ENCODE measurements around the gene AFDN.

The AFDN gene

DNA sequence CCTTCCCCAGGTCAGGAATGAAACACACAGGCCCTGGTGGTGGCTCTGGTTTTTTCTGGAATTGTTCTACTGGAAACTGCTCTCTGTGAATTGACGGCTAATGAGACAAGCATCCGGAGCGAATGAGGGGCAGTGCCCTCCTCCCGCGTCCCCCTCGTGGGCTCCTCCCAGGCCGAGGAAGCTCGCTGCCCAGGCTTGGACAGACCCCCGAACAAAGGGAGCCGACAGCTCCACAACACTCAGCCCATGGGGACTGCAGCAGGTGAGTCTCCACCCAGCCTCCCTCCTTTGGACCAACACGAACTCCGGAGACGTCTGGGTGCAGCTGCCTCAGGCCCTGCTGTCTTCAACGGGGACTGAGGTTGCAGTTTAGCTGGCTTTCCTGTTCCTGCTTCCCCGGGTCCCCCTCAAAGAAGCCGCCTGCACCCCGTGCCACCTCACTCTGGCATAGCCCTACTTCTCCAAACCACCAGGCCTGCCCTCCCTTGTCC, 31.3 kb upstream of the AFDN start:
- peak; percentile 5 to 54 for DNase-seq

DNA sequence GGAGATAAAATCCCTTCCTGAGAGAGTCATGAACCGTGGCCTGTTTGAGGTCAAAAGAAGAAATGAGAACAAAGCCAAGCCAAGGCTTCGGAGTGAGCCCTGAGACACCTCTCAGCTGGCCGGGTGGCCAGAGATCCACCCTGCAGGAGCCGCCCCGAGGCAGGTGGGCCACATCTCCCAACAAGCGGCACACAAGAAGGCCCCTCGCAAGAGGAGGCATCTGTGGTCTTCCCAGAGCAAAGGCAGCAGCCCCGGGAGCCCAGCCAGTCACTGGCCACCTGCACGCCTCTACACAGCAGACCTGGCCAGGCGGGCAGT, 30.9 kb upstream of the AFDN start:
- DNase-seq, result no peak

DNA sequence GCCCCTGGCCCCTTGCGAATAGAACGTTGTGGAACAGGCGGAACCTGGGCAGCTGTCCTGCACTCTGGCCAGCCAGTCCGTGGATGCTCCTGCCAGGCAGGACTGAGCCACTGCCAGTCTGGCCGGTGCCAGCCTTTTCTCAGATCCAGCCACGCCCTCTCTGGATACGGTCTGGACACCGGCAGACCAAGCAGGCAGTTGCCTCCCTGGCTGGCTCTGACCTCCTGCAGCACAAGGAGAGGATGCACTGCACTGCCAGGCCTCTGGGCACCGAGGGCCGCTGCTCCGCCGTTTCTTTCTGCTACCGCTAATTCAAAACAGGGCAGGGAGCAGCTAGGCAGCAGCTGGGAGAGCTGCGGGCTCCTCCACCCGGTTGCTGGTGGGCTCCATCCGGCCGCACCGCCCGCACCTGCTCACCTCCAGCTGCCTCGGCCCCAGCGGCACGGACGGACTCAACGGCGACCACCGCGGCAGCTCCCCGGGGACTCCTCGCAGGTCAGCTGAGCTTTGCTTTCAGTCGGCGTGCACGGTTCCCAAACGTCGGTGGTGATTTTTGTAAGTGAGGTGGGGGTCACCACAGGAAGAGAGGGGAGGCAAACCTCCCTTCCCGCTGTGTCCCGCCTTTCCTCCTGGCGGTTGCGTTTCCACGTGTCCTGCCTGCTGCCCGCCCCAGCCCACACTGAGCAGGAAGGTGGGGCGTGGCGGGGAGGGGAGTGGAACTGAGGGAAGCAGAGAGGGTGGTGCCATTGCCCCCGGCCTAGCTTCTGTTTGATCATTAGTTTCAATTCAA, 30.3 kb upstream of the AFDN start:
- peak; percentile 20 to 62 for DNase-seq

DNA sequence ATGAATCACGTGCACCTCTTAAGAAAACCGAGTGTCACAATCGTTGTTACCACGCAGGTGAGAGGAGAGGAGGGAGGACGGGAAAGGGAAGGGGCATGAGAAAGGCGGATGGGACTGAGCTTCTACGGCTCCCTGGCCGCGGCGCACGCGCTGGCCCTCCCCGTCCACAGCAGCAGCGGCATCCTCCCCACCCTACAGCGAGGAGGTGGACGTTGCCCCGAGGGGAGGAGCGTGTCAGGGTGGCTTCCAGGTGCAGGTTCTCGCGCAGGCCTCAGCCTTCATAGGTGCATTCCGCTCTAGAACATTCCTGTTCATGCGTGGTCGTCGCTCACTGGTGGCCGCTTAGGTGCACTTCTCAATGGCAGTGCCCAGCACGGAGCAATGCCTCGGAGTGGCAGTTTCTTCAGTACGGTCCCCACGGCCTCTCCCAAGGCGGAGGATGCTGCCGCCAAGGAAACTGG, 29.7 kb upstream of the AFDN start:
- DNase-seq, result peak in 1 of 2 experiments; percentile 24

DNA sequence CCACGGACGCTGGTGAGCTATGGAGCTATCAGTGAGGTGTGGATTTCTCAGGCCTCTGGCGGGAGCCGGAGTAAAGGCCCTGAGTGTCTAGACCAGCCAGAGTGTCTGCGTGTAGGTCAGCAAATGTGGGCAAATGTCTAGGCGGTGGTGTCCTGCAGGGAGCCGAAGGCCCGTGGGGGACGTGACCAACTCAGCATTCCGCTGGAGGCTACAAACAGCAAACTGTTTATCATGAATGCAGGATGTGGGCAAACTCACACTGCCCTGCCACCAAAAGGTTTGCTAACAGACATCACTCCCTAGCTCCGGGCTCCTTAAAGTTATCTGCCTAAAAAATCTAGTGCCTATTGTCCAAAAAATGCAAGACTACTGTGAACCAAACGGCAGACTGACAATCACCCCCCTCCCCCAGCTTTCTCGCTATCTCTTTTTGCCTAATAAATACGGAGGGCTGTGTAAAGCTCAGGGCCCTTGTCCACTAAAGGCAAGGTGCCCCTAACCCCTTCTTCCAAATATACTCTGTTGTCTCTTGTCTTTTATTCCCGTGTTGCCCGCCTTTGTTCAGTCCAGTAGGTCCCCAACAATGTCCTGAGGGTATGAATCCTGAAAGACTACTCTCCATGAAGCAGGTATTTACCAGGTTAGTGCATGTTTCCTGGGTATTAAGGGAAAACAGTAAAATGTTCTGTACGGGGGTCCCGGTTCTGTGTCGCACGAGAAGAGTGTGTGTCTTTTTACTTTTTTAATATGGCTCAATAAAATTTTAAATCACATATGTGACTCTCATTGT, 29.0 kb upstream of the AFDN start:
- DNase-seq, result no peak

DNA sequence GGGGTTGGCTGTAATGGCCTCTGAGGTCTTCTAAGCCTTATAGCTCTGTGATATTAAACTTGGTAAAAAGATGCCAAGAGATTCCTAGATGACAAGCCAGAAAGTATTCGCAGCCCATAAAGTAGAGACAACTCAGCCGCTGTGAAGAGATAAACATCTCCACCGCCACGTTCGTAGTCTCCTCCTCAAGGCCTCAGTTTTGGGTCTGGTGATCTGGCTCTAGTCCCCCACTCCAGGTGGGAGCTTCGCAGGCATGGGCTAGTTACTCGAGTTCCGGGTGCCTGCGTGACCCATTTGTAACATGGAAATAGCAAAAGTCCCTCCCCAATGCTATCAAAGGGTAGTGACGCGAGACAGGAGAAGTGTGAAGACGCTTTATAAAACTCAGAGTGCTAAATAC, 28.3 kb upstream of the AFDN start:
- DNase-seq, result no peak

DNA sequence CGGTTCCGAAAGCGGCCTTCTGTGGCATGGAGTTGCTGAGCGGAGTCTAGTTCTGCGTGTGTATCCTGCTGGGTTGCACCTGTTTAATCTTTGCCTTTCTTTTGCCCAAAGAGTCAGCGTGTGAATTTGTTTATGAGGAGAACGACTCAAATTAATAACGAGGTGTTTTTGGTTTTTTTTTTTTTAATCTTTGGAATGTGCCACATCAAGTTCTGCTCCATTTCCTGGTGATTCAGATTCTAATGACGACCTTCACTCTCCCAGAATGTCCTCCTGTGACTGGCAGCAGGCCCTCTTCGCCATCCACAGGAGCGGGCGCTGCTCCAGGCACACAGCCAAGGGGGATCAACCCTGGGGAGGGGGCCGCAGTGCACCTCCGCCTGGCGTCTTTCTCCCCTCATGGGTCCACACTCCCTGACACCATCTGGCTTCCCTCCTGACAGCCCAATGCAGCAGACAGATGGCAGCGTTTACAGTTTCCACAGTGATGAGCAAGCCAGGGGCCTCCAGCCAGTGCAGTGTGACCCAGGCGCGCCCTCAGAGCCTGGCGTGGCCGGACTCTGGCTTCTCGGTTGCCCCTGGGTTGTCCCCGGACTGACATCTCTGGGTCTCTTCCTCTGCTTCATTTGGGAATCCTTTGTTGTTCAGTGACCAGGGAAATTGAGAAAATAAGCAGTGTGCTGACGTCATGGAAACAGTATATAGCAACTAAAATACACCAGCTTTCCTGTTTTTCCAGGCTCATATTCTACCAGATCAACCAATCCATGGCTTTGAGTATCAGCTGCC, 27.5 kb upstream of the AFDN start:
- DNase-seq, result no peak

DNA sequence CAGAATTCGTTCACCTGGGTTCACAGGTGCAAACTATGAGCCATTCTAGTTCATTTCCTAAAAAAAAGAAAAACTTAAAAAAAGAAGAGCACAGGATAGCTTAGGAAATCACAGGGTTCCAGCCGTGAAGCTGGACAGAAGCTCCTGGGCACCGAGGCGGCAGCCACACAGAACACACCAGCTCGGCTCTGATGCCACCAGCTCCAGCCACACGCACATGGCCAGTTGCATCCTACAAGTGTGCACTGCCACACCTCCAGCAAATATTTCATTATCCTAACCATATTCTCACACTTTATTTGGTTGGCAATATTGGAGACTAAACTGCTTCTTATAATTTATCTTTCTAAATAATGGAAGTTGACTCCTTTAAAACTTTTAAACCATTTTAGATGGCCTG, 26.2 kb upstream of the AFDN start:
- no peak for DNase-seq

DNA sequence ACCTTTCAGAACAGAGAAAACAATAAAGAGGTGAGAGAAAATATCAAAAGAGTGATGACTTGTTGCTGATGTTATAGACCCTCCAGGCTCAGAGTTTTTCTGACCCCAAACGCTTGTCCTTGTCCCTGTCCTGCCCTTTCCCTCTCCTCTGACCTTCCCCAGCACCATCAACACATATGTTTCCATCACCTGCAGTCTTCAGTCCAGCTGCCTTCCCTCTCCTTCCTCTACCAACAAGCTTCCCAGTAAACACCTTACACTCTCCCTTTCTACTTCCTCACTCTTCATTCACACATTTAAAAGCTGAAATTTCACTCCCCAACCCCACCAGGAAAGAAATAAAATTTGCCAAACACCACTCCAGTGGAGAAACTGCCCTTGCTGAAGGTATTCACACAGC, 25.4 kb upstream of the AFDN start:
- DNase-seq, result no peak

DNA sequence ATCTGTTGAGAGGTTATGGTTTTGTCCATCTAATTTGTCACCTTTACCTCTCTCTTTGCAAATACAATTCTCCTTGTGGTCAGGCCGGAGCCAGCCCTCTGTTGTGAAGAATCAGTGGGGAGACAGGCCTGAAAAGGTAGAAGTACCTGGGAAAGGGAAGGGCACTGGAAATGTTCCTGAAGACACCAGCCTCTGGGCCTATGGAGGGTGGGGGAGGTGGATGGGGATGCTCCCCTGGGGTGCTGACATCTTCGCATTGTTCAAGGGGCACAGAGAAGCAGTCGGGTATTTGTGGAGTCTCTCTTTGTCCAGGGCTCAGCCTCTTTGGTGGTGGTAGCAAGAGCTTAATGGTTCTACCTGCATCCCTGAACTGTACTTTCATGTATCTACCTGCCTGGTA, 24.4 kb upstream of the AFDN start:
- no peak for DNase-seq

DNA sequence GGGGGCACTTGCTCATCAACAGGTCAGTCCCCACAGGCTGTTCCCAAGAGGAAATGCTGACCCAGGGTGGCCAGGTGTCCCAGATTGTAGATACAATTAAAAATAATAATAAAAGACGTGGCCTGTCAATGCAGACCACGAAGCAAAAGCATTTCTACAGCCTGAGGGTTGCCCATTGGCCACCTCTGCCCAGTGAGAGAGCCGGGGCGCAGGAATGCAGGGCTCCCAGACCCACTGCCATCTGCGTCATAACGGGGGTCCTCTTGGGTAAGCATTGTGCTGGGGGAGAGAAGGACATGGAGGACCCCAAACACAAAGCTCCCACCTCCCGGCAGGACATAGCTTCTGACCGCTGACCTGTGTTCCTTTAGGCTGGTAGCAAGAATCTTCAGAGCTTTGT, 22.9 kb upstream of the AFDN start:
- no peak for DNase-seq

DNA sequence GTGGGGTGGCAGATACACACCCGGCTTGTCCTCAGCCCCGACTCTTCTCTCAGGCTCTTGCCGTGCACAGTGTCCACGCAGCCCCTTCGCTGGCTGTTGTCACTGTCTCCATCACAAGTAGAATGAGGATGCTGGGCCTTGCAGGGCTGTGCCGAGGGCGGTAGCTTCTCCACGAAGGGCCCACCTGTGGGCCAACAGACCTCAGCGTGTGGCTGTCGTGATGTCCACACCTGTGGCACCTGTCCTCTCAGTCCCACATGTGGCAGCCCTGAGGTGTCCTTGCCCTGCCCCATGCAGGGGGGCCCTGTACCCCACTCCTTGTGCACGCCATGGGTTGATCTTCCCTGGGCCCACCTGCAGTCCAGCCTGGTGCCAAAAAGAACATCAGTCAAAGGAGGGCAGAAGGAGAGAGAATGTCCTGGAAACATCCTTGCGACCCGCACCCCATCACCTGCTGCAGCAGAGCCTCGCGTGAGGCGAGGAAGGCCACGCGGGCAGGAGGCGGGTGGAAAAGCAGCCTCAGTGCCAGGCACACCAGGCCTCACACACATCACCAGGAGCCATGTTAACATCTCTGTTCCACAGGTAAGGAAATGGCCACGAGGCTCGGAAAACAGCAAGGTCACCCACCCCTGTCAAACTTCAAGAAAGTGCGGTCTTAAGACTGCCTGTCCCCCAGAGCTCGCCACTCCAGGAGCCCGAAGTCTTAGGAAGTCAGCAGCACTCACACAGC, 22.3 kb upstream of the AFDN start:
- no peak for DNase-seq

DNA sequence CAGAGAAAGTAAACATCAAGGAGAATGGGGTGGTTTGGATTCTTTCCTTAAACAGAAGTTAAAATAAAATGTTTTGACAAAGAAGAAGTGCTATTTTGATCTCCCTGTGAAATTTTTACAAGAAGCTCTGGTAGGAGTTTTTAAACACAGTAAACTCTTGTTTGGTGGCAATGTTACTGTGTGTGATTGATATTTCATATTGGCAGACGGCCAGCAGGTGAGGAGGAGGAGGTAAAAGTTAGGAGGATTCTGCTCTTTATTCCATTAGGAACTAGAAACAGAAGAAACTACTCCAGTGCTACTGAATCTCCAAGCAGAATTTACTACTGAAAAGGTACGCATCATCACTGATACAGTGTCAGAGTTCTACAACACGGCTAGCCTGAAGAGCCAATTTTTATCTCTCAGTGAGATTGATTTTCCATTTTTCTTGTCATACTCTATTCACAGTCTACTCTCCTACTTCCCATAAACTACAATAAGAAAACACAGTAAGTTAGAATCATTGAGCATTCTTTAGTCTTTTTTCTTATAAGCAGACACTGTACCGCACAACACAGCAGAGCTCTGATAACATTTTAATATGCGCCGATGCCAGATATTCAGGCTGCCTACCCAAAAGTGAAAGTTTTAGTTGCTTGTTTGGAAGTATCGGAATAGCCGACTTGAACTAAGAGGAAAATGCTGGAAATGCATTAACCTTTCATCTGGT, 21.2 kb upstream of the AFDN start:
- no peak for DNase-seq

DNA sequence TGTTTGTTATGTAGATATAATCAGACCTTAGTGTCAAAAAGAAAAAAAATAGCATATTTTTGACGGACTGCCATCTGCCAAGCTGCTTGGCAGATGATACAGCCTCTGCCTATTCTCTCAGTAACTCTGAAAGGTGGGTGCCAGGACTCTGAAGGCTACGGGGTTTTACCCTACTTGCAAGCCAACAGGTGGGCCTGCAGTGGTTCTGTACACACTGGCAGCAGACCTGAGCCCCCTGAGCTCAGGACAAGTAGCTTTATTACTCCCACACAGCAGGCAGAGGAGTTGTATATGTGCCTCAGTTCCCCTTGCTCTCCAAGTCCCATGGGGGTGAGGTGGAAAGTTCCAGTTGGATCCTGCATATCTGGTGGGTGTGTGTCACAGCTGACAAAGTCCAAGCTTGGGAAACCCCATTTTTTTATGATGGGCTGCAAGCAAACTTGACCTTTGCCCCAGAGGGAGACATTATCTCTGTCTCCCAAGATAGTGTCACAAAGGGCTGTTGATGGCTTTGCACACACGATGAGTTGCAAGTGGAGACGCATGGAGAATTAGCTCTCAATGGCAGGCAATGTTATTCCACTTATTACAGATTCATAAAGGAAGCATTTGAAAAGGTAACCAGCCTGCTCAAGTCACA, 20.5 kb upstream of the AFDN start:
- no peak for DNase-seq

DNA sequence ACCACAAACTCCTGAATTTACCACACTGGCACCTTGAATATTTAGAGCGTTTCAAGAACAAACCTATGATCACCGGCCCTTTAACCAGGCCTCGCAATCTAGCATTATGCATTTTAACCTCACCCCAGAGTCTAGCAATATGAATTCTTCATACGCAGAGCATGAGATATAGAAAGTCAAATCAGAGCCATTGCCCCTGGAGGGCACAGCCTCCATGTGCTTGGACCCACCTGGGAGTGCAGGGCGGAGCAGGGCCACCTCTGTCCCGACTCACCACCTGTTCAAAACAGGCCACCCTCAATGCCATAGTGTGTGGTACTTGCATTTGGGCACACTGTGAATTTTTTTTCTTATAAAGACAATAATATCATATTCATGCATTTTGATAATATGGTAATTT, 19.5 kb upstream of the AFDN start:
- no peak for DNase-seq

DNA sequence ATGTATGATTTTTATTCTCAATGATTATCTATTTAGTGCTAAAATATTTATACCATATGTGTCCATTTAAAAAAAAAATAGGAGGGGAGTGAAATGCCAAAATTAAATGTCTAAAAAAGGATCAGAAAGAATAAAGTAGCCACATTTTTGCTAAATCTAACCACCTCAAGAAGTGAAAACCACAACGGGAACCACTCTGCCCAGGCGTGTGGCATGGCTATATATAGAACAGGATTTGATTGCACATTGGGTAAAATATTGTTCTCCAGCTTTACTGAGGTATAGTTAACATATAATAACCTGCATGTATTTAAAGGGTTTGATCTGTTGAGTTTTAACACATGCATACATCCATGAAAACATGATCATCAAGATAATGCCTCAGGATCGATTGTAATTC, 19.0 kb upstream of the AFDN start:
- DNase-seq, result no peak

DNA sequence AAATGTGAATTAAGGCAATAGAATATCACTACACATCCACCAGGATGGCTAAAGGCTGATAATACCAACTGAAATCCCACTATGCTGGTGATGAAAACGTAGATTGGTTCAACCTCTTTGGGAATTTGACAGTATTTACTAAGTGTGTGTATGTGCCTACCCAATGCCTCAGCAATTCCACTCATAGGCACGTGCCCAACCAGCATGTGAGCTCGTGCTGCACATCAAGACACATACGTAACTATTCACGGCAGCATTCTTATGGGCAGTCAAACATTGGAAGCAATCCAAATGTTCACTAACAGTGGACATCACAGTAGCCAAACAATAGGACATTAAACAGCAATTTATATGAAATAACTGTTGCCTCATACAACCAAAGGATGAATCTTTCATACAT, 15.7 kb upstream of the AFDN start:
- no peak for DNase-seq

DNA sequence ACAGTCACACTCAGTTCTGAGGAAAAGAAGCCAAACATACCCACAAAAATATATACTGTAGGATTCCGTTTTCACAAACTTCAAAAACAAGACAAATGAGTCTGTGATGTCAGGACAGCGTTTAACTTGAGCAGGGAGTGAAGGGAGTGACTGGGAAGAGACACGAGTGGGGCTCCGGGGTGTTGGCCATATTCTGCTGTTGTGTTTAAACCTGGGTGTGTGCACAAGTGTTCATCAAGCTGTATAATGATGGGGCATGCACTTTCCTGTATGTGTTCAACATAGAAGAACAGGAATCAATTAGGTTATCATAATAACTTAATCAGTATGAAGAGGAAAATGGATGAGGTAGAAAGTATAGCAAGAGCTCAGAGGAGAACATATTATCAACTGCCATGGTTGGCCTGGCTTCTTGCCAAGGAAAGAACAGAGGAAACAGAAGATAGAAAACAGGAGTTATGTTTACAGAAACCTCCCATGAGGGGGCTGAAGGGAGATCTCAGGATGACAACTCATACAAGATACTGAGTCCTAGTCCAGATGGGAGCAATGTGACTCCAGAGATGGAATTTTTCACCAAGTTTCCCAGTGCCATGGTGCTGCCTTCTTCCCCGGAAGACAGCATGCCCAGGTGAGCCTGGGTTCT, 15.1 kb upstream of the AFDN start:
- no peak for DNase-seq

DNA sequence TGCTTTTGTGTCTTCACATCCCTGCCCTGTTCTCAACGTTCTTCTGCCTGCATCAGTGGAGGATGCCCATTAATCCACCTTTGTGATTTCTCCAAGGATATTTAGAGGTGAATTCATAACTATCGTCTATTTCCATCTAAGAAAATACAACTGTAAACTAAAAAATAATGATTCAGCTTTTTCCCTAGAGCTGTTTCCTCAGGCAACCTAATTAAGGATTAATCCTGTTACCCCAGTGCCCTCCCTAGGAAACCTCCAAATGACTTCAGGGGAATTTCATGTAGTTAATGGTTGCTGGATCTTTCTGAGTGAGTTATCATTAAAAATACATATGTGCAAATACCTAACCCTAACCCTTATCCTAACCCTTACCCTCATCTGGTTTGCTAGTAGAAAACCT, 14.6 kb upstream of the AFDN start:
- no peak for DNase-seq

DNA sequence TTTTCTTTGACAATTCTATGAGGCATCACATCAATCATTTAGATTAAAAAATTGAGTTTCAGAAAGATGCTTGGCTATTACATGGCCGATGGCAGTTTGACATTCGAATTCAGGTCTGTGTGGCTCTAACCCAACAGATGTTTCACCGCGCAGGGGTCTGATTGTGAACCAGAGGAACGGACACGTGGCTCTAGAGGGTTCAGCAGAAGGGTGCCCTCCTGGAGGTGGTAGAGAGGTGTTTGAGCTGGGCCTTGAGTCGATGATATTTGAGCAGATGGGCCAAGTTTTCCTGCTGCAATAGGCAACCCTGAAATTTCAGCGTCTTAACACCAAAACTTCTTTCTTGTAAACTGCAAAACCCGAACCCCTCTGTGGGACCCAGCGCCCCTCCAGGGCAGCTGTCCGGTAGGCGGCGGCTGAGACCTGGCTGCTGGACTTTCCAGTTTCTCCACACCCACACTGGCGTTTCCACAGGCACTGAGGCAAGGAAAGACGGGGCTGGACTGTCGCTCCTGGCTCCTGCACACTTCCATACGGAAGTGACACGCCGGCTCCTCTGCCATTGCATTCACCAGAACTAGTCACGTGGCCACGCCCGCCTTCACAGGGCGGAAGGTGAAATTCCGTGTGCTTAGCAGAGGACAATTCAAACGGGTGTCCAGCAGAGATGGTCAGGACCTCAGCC, 11.3 kb upstream of the AFDN start:
- no peak for DNase-seq

DNA sequence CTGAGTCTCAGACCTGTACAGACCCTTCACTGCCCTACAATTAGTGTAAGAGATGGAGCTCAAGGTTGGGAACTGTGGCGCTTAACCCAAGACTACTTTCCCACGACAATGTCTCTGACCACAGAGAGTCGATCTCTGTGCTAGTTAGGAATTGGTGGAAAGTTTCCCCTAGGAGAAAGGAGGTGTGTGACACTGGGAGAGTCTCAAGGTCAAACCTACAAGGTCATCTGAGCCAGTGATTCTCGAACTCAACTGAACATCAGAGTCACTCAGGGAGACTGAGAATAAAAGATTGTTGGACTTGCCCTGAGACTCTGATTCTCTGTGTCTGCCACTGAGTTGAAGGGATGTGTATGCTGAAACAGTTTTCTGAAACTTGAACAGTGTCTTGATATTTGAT, 9.7 kb upstream of the AFDN start:
- no peak for DNase-seq
